HL-60/S4 treated with retinoic acid at 250 ng/mL for 4 days and 3 days (cell line): ENCODE results near the gene SLC25A48.

Experiments used
- in situ Hi-C: fragments of 300-500 bp; cut with MboI; formaldehyde crosslinking; loops from 2 replicates; pipeline ENCODE4 v1.7.0; 2022; ENCODE audit warnings: low sequenced_read_pairs

Gene SLC25A48

GRCh38 chr5:135905144-135905543 lies 70.7 kb downstream of the SLC25A48 start:
- in situ Hi-C loops: no loop called here

- in situ Hi-C loops: no loop called here
These were observed 79.5 kb downstream of the SLC25A48 start for GRCh38 chr5:135913713-135914626.

GRCh38 chr5:135915466-135916001 lies 81.1 kb downstream of the SLC25A48 start:
- in situ Hi-C loops: no loop called here

- in situ Hi-C loops: no loop called here
These were observed 82.3 kb downstream of the SLC25A48 start for GRCh38 chr5:135916638-135917263.

GRCh38 chr5:135920199-135920598 lies 85.7 kb downstream of the SLC25A48 start:
- in situ Hi-C loops: no loop called here

GRCh38 chr5:135921388-135921787 lies 86.9 kb downstream of the SLC25A48 start:
- in situ Hi-C loops: no loop called here

GRCh38 chr5:135930029-135930948 lies 95.8 kb downstream of the SLC25A48 start:
- in situ Hi-C loops: no loop called here

- in situ Hi-C loops: no loop called here
These were observed 96.5 kb downstream of the SLC25A48 start for GRCh38 chr5:135930949-135931295.

- in situ Hi-C loops: no loop called here
These were observed 100.5 kb downstream of the SLC25A48 start for GRCh38 chr5:135934939-135935338.

- in situ Hi-C loops: no loop called here
These were observed 102.9 kb downstream of the SLC25A48 start for GRCh38 chr5:135937245-135937911.
